ENCODE results near the gene PTPRN2.

DNA sequence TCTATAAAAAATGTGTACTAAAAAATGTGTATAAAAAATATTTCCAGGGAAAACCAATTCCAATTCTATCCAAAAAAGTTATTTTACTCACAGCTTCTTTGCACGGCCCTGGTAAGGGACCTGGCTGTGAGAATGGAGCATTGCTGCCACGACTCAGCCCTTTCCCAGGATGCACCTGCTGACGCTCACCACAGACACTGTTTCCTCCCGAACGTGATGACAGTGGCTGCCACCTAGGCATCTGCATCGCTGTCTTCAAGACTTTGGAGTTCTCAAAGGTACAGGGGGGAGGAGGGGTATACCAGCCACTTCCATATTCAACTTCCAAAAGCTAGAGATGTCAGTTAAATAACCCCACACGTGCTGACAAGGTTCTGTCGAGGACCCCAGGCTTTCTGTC, 23.9 kb upstream of the PTPRN2 start:
- TF ChIP-seq, protein P1, sequence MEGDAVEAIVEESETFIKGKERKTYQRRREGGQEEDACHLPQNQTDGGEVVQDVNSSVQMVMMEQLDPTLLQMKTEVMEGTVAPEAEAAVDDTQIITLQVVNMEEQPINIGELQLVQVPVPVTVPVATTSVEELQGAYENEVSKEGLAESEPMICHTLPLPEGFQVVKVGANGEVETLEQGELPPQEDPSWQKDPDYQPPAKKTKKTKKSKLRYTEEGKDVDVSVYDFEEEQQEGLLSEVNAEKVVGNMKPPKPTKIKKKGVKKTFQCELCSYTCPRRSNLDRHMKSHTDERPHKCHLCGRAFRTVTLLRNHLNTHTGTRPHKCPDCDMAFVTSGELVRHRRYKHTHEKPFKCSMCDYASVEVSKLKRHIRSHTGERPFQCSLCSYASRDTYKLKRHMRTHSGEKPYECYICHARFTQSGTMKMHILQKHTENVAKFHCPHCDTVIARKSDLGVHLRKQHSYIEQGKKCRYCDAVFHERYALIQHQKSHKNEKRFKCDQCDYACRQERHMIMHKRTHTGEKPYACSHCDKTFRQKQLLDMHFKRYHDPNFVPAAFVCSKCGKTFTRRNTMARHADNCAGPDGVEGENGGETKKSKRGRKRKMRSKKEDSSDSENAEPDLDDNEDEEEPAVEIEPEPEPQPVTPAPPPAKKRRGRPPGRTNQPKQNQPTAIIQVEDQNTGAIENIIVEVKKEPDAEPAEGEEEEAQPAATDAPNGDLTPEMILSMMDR (IDR thresholded peaks at IDR 0.05; ENCODE audit: control extremely low read depth in 1 of 3, insufficient read depth in 1 of 3, low read depth in 1 of 3, low read length in 3 of 3) = no peak
- TF ChIP-seq POLR2AphosphoS5 (IDR thresholded peaks at IDR 0.05; ENCODE audit: low read depth, low read length) (no peak), JUND (IDR thresholded peaks at IDR 0.05; ENCODE audit: low read length) (no peak), NANOG (IDR thresholded peaks at IDR 0.05; ENCODE audit: insufficient read depth, low read depth, low read length, poor library complexity, severe bottlenecking) (no peak), SRF (IDR thresholded peaks at IDR 0.05; ENCODE audit: low read depth, low read length) (no peak), RFX5 (IDR thresholded peaks at IDR 0.05; ENCODE audit: borderline replicate concordance, low read depth, low read length) (no peak), POLR2A (IDR thresholded peaks at IDR 0.05; ENCODE audit: control extremely low read depth in 1 of 2, low read depth in 2 of 2, low read length in 2 of 2) (no peak), TCF12 (IDR thresholded peaks at IDR 0.05; ENCODE audit: low read depth, low read length) (no peak), CBX5 (IDR thresholded peaks at IDR 0.05; ENCODE audit: low read depth, low read length) (no peak), TEAD4 (IDR thresholded peaks at IDR 0.05; ENCODE audit: low read depth, low read length) (no peak), SIX5 (IDR thresholded peaks at IDR 0.05; ENCODE audit: low read depth, low read length) (no peak)

Data from H1 (cell line).